HG02610 (cell line): ENCODE results near the gene OR51D1.

Experiments used
- ATAC-seq: cut with Tn5 transposase; IDR thresholded peaks from one replicate; pipeline ENCODE4 v1.9.1; 2021; ENCODE audit warnings: mild to moderate bottlenecking, moderate library complexity; ENCODE audit not compliant: unreplicated experiment

Gene OR51D1, protein sequence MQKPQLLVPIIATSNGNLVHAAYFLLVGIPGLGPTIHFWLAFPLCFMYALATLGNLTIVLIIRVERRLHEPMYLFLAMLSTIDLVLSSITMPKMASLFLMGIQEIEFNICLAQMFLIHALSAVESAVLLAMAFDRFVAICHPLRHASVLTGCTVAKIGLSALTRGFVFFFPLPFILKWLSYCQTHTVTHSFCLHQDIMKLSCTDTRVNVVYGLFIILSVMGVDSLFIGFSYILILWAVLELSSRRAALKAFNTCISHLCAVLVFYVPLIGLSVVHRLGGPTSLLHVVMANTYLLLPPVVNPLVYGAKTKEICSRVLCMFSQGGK

DNA sequence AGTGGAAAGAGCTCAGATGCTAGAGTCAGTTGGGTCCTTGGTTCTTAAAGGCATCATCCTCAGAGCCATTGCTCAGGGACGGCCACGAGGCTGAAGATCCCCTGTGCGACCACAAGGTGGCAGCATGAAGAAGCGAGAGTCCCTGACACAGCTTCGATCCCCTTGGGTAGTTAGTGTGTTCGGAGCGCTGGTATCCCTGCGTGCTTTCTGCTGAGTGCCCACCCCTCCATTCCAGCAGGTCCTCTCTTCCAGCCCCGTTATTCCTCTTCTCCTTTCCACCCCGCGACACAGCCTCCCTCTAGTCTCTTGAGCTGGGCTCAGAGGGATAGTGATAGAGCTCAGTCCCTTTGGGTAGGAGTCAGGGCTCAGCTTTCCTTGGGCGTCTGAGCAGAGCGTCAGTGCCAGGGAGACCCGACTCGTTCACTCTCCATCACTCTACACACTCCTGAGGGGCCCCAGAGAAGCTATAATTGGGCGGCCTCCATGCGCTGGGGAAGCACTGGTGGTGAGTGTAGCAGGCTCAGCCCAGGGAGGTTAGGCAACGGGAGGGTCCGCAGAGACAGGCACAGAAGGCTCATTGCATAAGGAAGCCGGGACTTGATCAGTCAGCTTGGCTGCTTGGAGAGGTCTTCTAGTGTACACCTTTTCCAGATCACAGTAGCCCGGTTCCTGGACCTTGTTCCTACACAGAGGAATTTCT, at the start of gene OR51D1:
Gene OR51D1, plus strand, starts transcription at position 516 of the 700 bp plus-strand sequence. CDS start 2,314 bp downstream, outside the sequence.
- ATAC-seq, result peak; percentile 96

DNA sequence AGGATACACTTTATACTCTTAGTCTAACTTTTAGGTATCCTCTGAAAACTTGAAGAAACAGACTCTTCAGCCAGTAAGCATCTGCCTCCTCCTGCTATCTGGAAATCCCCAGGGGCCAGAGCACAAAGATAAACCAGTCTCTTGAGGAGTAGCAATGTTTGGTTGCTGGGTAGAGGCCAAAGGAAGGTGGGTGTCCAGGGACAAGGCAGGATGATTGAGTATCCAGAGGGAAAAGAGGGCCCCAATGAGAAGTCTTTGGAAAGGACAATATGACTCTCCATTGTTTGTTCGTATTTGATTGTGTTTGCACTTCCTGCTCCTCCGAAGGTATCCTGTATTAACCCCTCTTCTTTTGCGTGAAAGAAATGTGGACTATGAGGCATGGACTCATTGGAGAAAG, 48.3 kb upstream of the OR51D1 start:
- ATAC-seq, result no peak

DNA sequence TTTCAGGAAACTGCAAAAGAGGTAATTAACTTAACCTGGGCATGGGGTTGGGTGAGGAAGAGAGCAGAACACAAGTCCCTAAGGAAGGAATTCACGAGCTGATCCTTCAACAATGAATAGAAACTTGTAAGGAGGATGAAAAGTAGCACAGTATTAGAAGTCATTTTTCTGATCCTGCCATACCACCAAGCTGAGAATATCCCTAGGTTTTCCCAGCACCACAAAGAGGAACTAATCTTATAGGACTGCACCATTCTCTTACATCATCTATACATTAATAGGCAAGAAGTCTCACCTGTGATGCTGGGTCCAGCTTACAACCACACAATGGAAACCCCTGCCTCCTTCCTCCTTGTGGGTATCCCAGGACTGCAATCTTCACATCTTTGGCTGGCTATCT, 43.5 kb upstream of the OR51D1 start, which contains the start of gene OR52I1:
Gene OR52I1, plus strand, starts transcription at position 301 of the 400 bp plus-strand sequence. Its CDS starts 0 bp downstream, at position 301.
- ATAC-seq, result no peak

DNA sequence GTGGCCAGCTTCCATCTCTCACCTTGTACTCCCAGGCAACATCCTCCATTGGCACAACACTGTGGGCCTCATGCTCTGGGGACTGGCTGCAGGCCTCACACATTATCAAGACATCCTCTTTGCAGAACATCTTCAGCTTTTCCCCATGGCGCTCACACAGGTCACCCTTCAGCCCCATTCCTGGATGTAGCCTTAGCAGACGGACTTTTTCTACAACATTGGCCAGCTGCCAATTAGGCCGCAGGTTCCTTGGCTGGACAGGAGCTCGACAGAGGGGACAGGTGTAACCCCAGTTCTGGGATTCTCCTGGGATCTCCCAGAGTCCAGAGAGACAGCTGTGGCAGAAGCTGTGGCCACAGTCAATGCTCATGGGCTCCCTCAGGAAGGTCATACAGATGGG, 32.2 kb upstream of the OR51D1 start:
- ATAC-seq, result no peak

DNA sequence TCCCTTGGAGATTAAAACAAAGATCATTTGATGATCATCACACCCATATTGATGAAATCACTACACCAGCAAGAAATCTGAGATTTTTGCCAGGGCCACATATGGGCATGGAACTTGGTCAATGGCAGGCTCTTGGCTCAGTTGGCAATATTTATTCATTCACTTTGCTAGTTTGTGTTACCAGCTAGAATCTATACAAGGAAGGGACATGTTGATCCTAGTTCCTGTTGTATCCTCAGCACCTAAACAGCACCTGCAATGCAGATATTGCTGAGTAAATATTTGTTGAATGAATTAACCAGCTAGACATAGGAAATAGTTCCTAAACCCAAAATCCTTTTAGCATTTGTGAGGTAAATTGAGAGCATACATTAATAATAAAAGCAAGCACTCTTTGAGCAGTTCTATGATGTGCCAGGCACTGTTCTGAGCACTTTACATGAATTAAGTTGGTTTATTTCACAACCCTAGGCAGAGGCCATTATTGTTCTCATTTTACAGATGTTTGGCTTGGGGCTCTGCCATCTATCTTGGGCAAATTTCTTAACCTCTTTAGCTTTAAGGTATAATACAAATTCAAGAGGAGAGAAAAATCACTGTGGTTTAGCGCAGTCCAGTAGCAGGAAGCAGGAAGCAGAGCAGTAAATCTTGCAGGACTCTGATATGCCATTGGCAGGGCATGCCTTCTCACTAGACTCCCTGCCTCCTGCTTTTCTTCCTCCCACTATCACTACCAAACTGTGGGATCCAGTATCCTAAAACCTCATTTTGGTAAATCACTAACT, 30.9 kb upstream of the OR51D1 start:
- ATAC-seq, result no peak

DNA sequence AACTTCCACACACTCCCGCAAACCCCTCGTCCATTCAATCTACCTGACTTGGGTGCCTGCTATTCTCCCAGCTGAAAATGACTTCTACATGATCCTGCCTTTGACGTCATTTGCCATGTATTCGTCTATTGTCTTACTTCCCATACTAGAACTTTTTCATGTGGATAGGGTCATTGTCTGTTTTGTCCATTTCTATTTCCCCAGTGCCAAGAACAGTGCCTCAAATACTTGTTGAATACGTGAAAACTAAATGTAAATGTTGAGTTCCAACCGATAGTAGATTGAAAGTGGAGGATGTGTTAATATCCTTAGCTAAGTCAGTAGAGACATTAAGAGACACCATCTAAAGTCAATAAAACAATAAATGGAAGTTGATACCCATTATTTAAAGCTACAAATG, 30.2 kb upstream of the OR51D1 start:
- ATAC-seq, result no peak

DNA sequence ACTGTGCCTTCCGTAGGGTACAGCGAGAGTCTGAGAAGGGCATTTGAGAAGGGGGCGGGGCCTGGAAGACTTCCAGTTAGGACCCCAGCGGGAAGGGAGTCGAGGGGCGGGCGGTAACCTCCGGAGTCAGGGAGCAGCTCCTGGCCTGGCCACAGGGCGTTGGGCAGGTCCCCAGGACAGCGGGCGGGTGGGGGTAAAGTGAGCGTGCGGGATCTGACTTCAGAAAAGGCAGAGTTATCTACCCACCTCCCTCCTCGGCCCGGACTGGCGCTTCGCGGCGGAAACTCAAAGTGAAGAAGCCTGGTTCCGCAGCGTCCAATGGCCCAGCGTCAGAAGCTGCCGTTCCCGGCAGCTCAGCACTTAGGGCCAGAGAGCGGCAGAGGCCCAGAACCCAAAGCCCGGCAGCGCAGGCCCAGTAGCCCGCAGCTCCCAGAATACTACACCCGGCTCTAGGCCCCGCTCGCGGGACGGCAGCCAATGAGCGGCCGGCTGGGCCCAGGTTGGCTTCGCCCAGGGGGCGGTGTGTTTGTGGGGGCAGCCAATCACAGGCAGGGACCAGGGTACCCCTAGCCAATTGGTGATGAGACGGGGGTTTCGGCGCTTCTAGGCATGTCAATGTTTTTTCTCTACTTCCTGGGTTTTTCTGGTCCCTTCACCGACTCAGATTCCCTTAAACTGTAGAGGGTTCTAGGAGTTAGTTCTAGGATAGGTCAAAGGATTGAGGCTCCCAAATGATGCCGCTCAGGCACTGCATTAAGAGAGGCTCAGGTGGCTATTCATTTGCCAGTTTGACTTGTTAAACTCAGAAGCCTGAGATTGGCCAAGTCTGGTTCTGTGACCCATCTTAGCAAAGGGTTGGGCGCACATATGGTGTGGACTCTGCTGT, 29.3 kb upstream of the OR51D1 start, which contains the start of gene TRIM68:
Gene TRIM68, minus strand, starts transcription at position 451 of the 886 bp plus-strand sequence. CDS start 2,727 bp downstream, outside the sequence.
- ATAC-seq, result peak; percentile 100

DNA sequence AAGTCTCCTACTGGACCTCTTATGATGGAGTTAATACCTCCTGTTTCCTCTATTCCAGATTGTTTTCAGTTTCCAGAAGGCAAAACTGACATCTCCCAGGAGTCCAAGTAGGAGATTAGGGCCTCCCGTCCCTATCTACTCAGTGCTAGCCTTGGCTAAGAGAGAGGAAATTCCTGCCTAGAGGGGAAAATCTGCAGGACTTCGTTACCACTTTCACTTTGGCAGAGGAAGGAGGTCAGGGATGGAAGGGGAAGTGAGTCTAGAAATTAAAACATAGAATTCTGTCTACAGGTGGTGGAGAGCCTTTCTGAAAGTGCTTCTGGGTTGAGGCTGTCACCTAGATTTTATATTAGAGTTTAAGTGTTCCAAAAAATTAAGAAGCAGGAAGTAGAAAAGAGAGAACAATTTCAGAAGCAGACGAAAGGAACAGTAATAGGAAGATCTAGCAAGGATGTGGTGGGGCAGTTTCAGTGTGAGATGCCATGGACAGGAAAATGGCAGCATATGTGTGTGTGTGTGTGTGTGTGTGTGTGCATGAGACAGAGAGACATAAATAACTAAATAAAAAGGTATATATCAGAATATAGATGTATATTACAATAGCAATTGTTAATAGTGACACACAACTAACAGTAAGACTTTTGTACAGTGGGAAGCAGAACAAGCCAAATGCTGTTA, 26.9 kb upstream of the OR51D1 start:
- no peak for ATAC-seq

DNA sequence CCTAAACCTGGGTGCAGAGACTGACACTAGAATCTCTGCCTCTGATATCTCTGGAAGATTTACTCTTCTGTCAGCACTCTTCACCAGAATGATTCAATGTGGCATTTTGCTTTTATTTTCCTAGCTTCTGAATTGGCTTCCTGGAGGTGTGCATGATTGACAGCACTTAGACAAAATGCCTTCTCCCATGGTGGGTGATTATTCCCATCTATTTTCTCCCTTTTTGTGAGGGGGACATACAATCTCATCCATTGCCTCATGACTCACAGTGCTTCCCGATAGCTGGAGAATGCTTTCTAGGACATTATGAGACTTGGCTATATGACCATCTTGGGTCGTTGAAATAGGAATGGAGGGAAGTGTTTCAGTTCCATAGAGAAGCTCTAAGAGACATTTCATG, 25.3 kb upstream of the OR51D1 start:
- no peak for ATAC-seq

DNA sequence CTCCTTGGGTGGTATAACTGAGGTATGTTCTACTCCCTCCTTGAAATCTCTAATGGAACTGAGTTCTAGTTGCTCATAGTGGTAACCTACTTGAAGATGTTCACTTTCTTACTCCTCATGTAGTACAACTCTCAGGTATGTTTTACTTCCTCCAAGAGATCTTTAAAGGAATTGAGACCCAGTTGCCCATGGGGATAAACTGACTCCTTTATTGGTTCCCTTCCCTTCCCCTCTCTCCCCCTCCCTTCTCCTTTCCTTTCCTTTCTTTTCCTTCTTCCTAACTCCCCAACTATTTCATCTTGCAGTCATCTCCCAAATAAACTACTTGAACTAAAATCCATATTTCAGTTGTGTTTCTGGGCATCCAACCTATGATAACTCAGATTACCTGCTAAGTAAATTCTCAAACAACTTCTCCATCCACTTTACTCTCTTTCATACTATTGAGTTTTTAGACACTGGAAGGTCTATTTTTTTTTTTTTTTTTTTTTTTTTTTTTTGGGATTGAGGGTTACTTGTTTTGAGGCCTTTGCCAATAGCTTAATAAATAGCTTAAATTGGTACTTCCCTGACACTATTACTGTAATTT, 21.3 kb upstream of the OR51D1 start:
- ATAC-seq, result no peak

DNA sequence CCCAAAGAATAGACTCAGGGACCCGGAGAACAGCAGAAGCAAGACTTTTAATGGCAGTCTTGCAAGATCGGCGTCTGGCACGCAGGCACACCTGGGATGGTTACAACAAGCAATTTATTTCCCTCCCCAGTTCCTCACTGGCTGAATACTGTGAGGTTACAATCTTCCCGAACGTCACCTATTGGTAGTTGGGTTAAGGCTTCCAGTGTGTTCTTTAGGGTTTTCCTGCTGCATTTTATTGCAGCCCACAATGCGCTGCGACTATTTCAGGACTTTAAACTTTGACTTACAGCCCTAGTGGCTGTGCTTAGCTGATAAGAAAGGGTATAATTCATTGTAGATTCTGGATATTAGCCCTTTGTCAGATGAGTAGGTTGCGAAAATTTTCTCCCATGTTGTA, 17.8 kb upstream of the OR51D1 start:
- ATAC-seq, result no peak

DNA sequence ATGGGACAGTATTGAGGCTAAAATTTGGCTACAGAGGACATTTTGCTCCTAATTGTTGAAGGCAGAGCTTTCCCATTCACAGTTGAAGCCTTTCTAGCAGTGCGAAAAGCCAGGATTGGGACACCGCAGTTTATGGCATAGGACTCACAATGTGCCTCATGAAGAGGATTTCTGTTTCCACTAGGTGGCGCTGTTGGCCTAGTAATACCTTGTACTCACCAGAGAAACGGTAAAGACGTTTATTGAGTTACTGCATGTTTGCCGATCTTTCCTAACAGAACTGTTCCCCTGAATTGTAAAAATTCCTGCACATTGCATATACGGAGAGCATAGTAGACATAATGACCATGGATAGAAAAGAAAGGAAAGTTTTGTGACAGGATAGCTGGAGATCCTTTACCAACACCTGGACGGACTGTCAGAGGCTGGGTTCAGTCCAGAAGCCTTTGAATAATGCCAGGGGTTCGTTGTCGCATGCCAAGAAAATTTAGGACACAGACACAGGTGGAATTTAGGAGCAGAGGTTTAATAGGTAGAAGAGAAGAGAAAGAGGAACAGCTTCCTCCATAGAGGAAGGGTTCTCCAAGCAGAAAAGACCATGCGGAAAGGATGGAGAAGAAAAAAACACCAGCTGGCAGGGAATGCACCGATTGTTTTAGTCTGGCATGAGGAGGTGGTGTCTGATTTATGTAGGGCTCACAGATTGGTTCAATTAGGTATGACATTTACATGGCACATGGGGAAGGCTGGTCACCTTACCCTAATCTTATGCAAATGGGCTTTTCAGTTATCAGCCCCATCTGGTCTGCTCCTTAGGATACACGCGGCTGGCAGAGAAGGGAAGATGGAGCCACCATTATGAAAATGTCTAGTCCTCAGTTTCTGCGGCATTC, 10.8 kb upstream of the OR51D1 start:
- ATAC-seq, result no peak

DNA sequence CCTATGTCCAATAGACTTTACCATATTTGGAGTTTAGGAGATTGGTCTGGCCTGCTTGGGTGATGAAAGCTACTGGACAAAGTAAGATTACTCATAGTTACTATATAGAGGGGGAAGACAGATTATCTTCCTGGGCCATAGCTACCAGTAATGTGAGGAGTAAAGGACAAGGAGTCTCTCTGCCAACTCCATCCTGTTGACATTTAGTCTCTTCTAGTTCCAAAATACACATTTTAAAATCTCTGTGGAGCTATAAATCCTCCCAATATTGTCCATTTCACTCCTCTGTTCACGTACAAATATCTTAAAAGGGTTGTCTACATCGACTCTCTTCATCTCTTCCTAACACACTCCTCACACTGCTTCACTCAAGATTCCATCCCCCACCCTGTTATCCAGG, 1.1 kb upstream of the OR51D1 start:
- ATAC-seq, result no peak

DNA sequence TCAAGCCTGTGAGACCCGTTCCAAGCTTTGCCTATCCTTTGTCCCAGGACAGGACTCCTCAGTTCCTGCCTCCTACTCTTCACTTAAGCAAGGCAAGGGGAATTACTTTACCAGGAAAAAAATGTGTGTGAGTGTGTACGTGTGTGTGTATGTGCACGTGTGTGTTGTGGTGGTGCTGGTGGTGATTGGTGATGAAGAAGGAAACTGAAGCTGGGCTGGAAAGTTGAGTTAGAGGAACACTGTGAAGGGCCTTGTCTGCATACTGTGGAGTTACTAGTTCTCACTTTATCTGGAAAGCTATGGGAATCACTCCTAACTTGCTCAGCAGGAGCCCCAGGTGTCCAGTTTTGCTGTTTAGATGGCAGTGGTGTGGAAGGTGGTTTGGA, 378 bp downstream of the OR51D1 start:
- no peak for ATAC-seq

DNA sequence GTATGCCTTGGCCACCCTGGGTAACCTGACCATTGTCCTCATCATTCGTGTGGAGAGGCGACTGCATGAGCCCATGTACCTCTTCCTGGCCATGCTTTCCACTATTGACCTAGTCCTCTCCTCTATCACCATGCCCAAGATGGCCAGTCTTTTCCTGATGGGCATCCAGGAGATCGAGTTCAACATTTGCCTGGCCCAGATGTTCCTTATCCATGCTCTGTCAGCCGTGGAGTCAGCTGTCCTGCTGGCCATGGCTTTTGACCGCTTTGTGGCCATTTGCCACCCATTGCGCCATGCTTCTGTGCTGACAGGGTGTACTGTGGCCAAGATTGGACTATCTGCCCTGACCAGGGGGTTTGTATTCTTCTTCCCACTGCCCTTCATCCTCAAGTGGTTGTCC, 2.7 kb downstream of the OR51D1 start:
- ATAC-seq, result no peak

DNA sequence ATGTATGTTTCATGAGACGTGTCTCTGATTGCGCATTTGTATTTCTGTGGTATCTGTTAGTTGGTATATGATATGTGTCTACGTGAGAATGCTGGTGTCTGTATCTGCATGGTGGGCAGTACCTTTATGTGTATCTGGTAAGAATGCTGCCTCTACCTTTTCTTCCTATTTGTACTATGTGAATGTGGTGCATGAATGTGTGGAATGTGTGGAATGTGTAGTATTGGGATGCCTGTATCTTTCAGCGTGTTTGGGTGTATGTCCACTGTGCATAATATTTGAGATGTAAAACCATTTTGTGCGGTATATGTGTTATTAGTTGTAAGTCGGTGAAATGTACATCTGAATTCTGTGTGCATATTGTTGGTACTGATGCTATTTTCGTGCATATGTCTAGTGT, 4.2 kb downstream of the OR51D1 start:
- ATAC-seq, result no peak

DNA sequence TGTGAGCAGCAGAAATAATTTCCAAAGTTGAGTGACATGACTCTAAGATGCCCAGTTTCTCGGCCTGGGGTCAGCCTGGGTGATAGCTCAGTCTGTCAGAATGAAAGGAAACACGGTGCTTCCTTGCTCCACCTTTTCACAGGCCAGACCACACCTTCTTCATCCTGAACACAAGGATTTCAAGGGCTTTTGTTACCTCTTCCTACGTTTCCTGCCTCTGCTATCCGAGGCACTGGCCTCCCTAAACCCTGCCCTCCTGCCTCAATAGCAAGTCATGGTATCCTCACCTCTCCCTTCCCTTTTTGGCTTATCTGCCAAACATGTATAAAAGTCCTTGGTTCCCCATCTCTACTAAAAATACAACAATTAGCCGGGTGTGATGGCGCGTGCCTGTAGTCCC, 4.8 kb downstream of the OR51D1 start:
- no peak for ATAC-seq

DNA sequence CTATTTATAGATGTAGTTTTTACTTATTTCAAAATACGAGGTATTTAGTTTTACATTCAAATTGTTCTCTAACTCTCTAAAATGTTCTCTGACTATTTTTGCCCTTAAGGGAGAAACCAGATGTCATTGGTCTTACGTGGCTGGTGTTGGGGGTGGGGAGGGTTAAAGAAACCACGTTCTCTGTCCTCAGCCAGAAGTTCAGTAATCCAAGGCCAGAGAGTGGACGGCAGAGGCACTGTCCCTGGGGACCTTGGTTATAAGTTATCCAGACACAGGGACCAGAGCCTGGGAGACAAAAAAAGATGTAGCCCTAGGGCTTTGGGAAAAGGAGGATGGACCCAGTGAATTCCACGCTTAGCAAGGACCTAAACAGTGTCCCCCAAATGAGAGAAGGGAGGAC, 5.8 kb downstream of the OR51D1 start:
- no peak for ATAC-seq

DNA sequence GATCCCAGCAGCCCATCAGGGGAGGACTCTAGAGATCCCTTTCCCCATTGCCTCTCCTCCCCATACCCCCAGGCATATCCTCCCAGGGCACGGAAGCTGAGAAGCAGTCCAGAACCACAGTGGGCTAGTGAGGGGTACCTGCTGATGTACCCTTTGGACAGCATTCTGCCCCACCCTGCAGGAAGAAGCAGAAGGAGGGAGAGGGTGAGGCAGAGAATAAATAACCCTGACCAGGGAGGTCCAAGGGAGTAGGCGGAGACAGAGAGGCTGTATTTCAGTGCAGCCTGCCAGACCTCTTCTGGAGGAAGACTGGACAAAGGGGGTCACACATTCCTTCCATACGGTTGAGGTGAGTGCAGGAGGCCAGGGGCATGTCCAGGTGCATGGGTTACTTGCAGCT, 6.4 kb downstream of the OR51D1 start, which contains the start of gene OR51E1:
Gene OR51E1, plus strand, starts transcription at position 301 of the 400 bp plus-strand sequence. CDS start 8,545 bp downstream, outside the sequence.
- ATAC-seq, result no peak
